ENCODE measurements around the gene KLF12.

- no peak for TF ChIP-seq CTCF (IDR thresholded peaks at IDR 0.05; ENCODE audit: low read length)
- no peak for TF ChIP-seq EZH2 (optimal IDR thresholded peaks at IDR 0.05; ENCODE audit: low read depth, low read length)
These were observed 1.3 kb upstream of the KLF12 start for GRCh38 chr13:74135326-74136083.
